KMS-11 (cell line): ENCODE data around the gene AIFM1.

Source experiments
- H2AFZ ChIP-seq: fragments of 200-600 bp; sonication (generic); 2 replicates; pipeline ENCODE4 v1.6.1; 2016; ENCODE audit warnings: antibody characterized with exemption, mixed run types, low read depth
- H3K27ac ChIP-seq: fragments of 200-600 bp; sonication (generic); 2 replicates; pipeline ENCODE4 v1.6.1; 2016; ENCODE audit warnings: mild to moderate bottlenecking, mixed run types
- H3K27me3 ChIP-seq: fragments of 200-600 bp; sonication (generic); 2 replicates; pipeline ENCODE4 v1.6.1; 2017; ENCODE audit warnings: mild to moderate bottlenecking, low read depth, mixed run types, moderate library complexity; ENCODE audit not compliant: insufficient read depth
- H3K36me3 ChIP-seq: fragments of 200-600 bp; sonication (generic); 2 replicates; pipeline ENCODE4 v1.6.1; 2017; ENCODE audit warnings: mild to moderate bottlenecking, mixed run types; ENCODE audit not compliant: insufficient read depth
- H3K4me1 ChIP-seq: fragments of 200-600 bp; sonication (generic); 2 replicates; pipeline ENCODE4 v1.6.1; 2016; ENCODE audit warnings: mild to moderate bottlenecking, low read depth, mixed run types; ENCODE audit not compliant: poor library complexity, severe bottlenecking
- H3K4me2 ChIP-seq: fragments of 200-600 bp; sonication (generic); 2 replicates; pipeline ENCODE4 v1.7.0; 2016; ENCODE audit warnings: mild to moderate bottlenecking, mixed run types
- H3K4me3 ChIP-seq: fragments of 200-600 bp; sonication (generic); IDR thresholded peaks from 2 replicates; pipeline ENCODE4 v1.6.1; 2017; ENCODE audit warnings: low read depth, low read length, mixed read lengths; ENCODE audit not compliant: insufficient read depth
- H3K79me2 ChIP-seq: fragments of 200-600 bp; sonication (generic); 2 replicates; pipeline ENCODE4 v1.6.1; 2016; ENCODE audit warnings: low read depth, mixed run types; ENCODE audit not compliant: insufficient read depth
- H3K9ac ChIP-seq: fragments of 200-600 bp; sonication (generic); 2 replicates; pipeline ENCODE4 v1.6.1; 2016; ENCODE audit warnings: mild to moderate bottlenecking, mixed run types
- H4K20me1 ChIP-seq: fragments of 200-600 bp; sonication (generic); 2 replicates; pipeline ENCODE4 v1.6.1; 2016; ENCODE audit warnings: mild to moderate bottlenecking, mixed run types; ENCODE audit not compliant: insufficient read depth
- TF ChIP-seq, protein P1 (sequence below): fragments of 200-600 bp; sonication (generic); conservative IDR thresholded peaks from 2 replicates; pipeline ENCODE4 v1.6.1; 2017; ENCODE audit warnings: low read depth, mild to moderate bottlenecking, antibody characterized with exemption, low read length, moderate library complexity, mixed read lengths

The AIFM1 gene

DNA sequence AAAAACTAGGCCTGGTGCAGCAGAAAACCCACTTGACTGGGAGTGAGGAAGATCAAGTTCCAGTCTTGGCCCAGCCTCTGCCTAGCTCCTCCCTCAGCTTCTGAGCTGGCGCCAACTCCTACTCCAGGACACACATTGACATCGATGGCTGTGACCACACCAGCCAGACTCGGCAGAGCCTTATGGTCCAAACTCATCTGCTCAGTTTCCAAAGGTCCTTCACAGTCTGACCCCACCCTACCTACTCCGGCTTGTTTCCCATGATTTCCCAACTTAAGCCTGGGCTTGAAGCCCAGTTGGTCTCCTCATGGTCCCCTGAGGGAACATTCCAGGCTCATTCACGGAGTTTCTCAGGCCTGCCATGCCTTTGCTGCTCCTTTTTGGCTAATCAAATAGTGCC is 65.5 kb downstream of the AIFM1 start:
- no peaks in the 10 kb centered on the region for H3K4me1 ChIP-seq
- H3K27ac ChIP-seq = no peak overlapping the region
- no peak overlapping the region for H3K4me2 ChIP-seq
- no peak overlapping the region for H2AFZ ChIP-seq
- H3K27me3 ChIP-seq = no peaks in the 10 kb centered on the region
- no peaks in the 10 kb centered on the region for H3K36me3 ChIP-seq
- TF ChIP-seq, protein P1, sequence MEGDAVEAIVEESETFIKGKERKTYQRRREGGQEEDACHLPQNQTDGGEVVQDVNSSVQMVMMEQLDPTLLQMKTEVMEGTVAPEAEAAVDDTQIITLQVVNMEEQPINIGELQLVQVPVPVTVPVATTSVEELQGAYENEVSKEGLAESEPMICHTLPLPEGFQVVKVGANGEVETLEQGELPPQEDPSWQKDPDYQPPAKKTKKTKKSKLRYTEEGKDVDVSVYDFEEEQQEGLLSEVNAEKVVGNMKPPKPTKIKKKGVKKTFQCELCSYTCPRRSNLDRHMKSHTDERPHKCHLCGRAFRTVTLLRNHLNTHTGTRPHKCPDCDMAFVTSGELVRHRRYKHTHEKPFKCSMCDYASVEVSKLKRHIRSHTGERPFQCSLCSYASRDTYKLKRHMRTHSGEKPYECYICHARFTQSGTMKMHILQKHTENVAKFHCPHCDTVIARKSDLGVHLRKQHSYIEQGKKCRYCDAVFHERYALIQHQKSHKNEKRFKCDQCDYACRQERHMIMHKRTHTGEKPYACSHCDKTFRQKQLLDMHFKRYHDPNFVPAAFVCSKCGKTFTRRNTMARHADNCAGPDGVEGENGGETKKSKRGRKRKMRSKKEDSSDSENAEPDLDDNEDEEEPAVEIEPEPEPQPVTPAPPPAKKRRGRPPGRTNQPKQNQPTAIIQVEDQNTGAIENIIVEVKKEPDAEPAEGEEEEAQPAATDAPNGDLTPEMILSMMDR = no peak
- no peak overlapping the region for H3K9ac ChIP-seq
- H3K4me3 ChIP-seq = no peak overlapping the region
- H4K20me1 ChIP-seq = no peaks in the 10 kb centered on the region
- no peaks in the 10 kb centered on the region for H3K79me2 ChIP-seq

DNA sequence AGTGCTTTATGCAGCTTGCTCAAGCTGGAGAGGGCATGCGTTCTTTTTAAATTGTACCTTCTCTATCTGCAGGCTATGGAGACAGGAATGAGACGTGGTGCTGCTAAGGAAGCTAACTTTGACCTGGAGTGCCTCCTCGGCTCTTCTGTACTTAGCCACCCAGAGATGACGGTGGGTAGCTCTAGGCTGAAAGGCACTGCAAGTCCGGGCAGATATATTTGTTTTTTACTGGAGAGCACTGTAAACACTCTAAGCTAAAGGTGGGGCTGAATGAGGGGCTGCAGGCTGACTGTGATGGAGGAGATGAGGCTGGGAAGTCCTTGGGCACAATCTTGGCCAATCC is 67.5 kb downstream of the AIFM1 start:
- Histone ChIP-seq H3K27ac (no peak overlapping the region), H3K4me3 (no peak overlapping the region), H3K4me2 (no peak overlapping the region), H3K9ac (no peak overlapping the region), H3K27me3 (no peaks in the 10 kb centered on the region), H3K79me2 (no peaks in the 10 kb centered on the region), H3K4me1 (no peaks in the 10 kb centered on the region), H3K36me3 (no peaks in the 10 kb centered on the region), H2AFZ (no peak overlapping the region), H4K20me1 (no peaks in the 10 kb centered on the region)
- TF ChIP-seq, protein P1 = no peak

DNA sequence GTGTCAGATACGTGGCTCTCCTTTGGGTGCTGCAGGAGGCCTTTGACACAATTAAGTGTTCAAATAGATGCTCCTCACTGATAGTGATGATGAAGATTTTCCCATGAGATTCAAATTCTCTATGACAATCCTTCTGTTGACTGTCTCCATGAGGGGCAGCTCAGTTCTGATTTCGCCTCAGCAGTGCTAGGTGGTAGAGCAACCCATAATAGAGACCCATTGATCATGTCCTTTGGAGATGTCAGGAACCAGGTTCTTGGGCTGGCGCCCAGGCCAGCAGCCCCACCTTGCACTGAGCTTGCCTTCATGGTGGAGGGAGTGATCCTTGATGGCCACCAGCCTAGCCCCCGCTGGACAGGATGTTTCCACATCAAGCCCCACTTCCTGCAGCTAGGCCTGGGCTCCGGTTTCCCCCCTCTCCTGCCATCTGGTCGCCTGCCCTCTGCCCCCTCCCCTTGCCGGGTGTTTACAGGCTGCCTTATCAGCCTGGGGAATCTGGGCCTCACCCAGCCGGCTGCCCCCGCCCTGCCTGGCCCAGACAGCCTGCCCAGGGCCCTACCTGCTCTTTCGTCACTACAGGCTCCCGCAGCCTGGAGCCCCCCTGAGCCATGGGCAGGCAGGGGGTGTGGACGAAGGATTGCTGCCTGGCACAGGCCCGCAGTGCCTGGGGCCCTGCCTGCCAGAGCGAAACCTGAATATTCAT is 68.0 kb downstream of the AIFM1 start:
- H3K27me3 ChIP-seq = no peaks in the 10 kb centered on the region
- TF ChIP-seq, protein P1 = no peak
- H3K4me2 ChIP-seq = no peak overlapping the region
- H2AFZ ChIP-seq = no peak overlapping the region
- H3K36me3 ChIP-seq = no peaks in the 10 kb centered on the region
- no peak overlapping the region for H3K4me3 ChIP-seq
- no peak overlapping the region for H3K27ac ChIP-seq
- H3K9ac ChIP-seq = no peak overlapping the region
- H4K20me1 ChIP-seq = no peaks in the 10 kb centered on the region
- H3K79me2 ChIP-seq = no peaks in the 10 kb centered on the region
- peaks cover 3% of the 10 kb centered on the region for H3K4me1 ChIP-seq

DNA sequence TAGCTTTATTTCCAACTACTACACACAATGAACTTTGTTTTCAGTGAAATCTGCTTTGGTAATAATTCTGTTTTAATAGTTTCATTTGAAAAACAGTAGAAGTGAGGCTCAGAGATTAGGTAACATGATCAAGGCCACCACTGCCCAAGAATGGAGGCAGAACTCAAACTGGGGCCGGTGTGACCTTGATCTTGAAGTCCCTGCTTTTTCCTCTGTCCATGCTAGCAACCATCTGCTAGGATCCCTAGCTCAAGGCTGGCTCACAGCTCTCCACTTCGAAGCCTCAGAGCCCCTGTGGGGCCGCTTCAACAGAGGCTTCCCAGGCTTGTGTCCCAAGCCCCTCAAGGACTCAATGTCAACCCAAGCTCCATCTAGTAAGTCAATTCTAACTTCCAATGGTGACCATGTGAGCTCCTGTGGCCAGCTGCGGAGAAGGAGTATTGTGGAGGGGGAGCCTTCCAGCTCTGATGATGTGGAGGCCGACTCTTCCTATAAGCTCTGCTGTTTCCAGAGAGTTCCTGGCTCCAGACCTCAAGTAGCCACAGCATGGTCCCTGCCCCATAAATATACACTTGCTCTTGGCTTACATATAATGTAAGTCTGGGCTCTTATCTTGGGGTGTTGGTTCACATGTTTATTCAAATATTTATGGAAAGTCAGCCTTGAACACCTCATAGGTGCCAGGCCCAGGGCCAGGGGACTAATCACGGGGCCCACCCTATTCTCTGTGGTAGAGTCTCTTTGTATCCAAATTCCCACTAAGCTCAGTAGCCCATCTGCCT is 70.2 kb downstream of the AIFM1 start:
- Histone ChIP-seq H2AFZ (no peak overlapping the region), H3K4me3 (no peak overlapping the region), H4K20me1 (no peaks in the 10 kb centered on the region), H3K27me3 (no peaks in the 10 kb centered on the region), H3K36me3 (no peaks in the 10 kb centered on the region), H3K79me2 (no peaks in the 10 kb centered on the region), H3K27ac (no peak overlapping the region), H3K4me2 (no peak overlapping the region), H3K4me1 (peaks cover 17% of the 10 kb centered on the region), H3K9ac (no peak overlapping the region)
- TF ChIP-seq, protein P1 = no peak
